K562 (cell line): ENCODE results near the gene OGN. TPM values are rescaled to one million over a fixed set of nuclear protein-coding genes. Genes with fewer than 3 reads are reported as not detected.

ENCODE experiments used
- ATAC-seq: fragments of 200-7000 bp; cut with Tn5 transposase; 3 replicates; pipeline ENCODE4 v1.9.1; 2020; ENCODE audit warnings: moderate library complexity
- BruUV-seq: library from RNA; stranded (reverse); fragments of 400-500 nt; replicated peaks from 2 replicates; lab custom pipeline; 2021; lab: Mats Ljungman, UMichigan
- CTCF ChIA-PET: fragments of 300-600 bp; formaldehyde crosslinking; extraction: SDS; loops from one replicate; lab custom pipeline; 2021; ENCODE audit warnings: low intra/inter-chr PET ratio; lab: Yijun Ruan, JAX
- POLR2A ChIA-PET: fragments of 300-600, 350-650 bp; sonication (Branson Sonifier 250); formaldehyde crosslinking; extraction: SDS; loops from one replicate; lab custom pipeline; 2021; ENCODE audit warnings: antibody characterized with exemption, inconsistent platforms; lab: Yijun Ruan, JAX
- DNase-seq, 4 experiments: peaks; one replicate each; pipeline versions ENCODE4 v3.0.0 to v3.0.0-alpha.2; 2011 to 2018; ENCODE audit warnings: low spot score in 3 of 4, mixed read lengths in 3 of 4; ENCODE audit errors: extremely low read depth in 1 of 4
- FAIRE-seq: peaks from 2 replicates; lab custom pipeline; 2011; peaks lifted over from hg19 to GRCh38; lab: Jason Lieb, UNC
- H2AFZ ChIP-seq: 2 replicates; pipeline ENCODE4 v1.6.0; 2011; ENCODE audit warnings: low read depth, low read length, control low read depth, inconsistent platforms
- H3K27ac ChIP-seq: fragments of 200-600 bp; 3 replicates; pipeline ENCODE4 v1.8.0; 2011; ENCODE audit warnings: low read depth, mild to moderate bottlenecking, control low read depth, inconsistent platforms, low read length, moderate library complexity, mixed read lengths; ENCODE audit errors: extremely low read depth
- H3K27me3 ChIP-seq, 2 experiments: fragments of 300-600 bp in 1 of 2; 2 replicates in 1 of 2; 3 replicates in 1 of 2; pipeline versions ENCODE4 v1.6.0 to v1.8.0; 2011; ENCODE audit warnings: inconsistent platforms in 2 of 2, low read length in 2 of 2, mild to moderate bottlenecking in 1 of 2, mixed read lengths in 1 of 2, moderate library complexity in 1 of 2; ENCODE audit not compliant: control insufficient read depth in 2 of 2, insufficient read depth in 2 of 2
- H3K36me3 ChIP-seq: fragments of 300-600 bp; 3 replicates; pipeline ENCODE4 v1.8.0; 2011; ENCODE audit warnings: mild to moderate bottlenecking, low read length, inconsistent platforms; ENCODE audit not compliant: control insufficient read depth, insufficient read depth
- H3K4me1 ChIP-seq, 2 experiments: fragments of 200-600 bp in 1 of 2; replicated peaks in 1 of 2; 2 replicates in 1 of 2; 3 replicates in 1 of 2; pipeline versions ENCODE4 v1.5.1 to v1.8.0; 2011; ENCODE audit warnings: inconsistent platforms in 2 of 2, low read length in 2 of 2, mild to moderate bottlenecking in 1 of 2, mixed read lengths in 1 of 2, moderate library complexity in 1 of 2; ENCODE audit not compliant: control insufficient read depth in 2 of 2, insufficient read depth in 2 of 2
- H3K4me2 ChIP-seq: 2 replicates; pipeline ENCODE4 v1.6.1; 2011; ENCODE audit warnings: low read length, control low read depth, inconsistent platforms, mixed read lengths; ENCODE audit not compliant: insufficient read depth
- H3K4me3 ChIP-seq: fragments of 200-600 bp; sonication (generic), shearing (Covaris generic); 2 replicates; pipeline ENCODE4 v1.5.1; 2016; ENCODE audit warnings: control low read depth, inconsistent platforms
- H3K79me2 ChIP-seq: fragments of 200-600 bp; 3 replicates; pipeline ENCODE4 v1.8.0; 2011; ENCODE audit warnings: low read length, inconsistent platforms; ENCODE audit not compliant: control insufficient read depth, insufficient read depth
- H3K9ac ChIP-seq, 2 experiments: 2 replicates each; pipeline versions ENCODE4 v1.6.0 to v1.6.1; 2011; ENCODE audit warnings: low read depth in 2 of 2, low read length in 2 of 2, control low read depth in 1 of 2, inconsistent platforms in 1 of 2, mild to moderate bottlenecking in 1 of 2, mixed read lengths in 1 of 2; ENCODE audit not compliant: insufficient read depth in 1 of 2
- H3K9me1 ChIP-seq: one replicate; pipeline ENCODE4 v1.6.0; 2011; ENCODE audit warnings: inconsistent platforms, mild to moderate bottlenecking, low read length, moderate library complexity; ENCODE audit not compliant: control insufficient read depth, insufficient read depth
- H3K9me3 ChIP-seq: replicated peaks from 2 replicates; pipeline ENCODE4 v1.5.1; 2011; ENCODE audit warnings: low read depth, low read length, inconsistent platforms; ENCODE audit not compliant: control insufficient read depth, insufficient read depth
- H4K20me1 ChIP-seq: replicated peaks from 2 replicates; pipeline ENCODE4 v1.6.1; 2011; ENCODE audit warnings: low read length, inconsistent platforms, mixed read lengths; ENCODE audit not compliant: control insufficient read depth, insufficient read depth
- HMG20A ChIP-seq: fragments of 450-650 bp; formaldehyde crosslinking; conservative IDR thresholded peaks from 2 replicates; pipeline ENCODE4 v1.4.0; 2020; ENCODE audit warnings: mild to moderate bottlenecking, mixed read lengths
- KDM5B ChIP-seq: fragments of 200-600 bp; sonication (generic); IDR thresholded peaks from 2 replicates; pipeline ENCODE4 v1.6.1; 2012; ENCODE audit warnings: low read depth, mild to moderate bottlenecking, moderate library complexity, low read length, control low read depth, inconsistent platforms; ENCODE audit not compliant: insufficient replicate concordance
- STAT6 ChIP-seq: sonication (generic); formaldehyde crosslinking; IDR thresholded peaks from 2 replicates; pipeline ENCODE4 v1.8.1; 2023; ENCODE audit warnings: mild to moderate bottlenecking, missing genetic modification reagents
- TRIM28 ChIP-seq: fragments of 450-650 bp; IDR thresholded peaks from 2 replicates; pipeline ENCODE4 v1.6.1; 2017
- ZNF280A ChIP-seq: fragments of 450-650 bp; IDR thresholded peaks from 2 replicates; pipeline ENCODE4 v1.6.1; 2018; ENCODE audit warnings: mild to moderate bottlenecking, low read depth; ENCODE audit not compliant: partially characterized antibody
- WGBS: fragments of 100-300 bp; shearing (Covaris generic); methylation state at CpG from one replicate; pipeline ENCODE4 v1.1.6; 2016; ENCODE audit warnings: low coverage, mixed read lengths; ENCODE audit not compliant: insufficient coverage; ENCODE audit errors: missing lambda C conversion rate; 5-methylcytosine and 5-hydroxymethylcytosine counted together
- in situ Hi-C: fragments of 300-500 bp; cut with MboI; formaldehyde crosslinking; loops from 4 replicates; pipeline ENCODE4 v1.15.0; 2018; ENCODE audit warnings: inconsistent platforms, mixed read lengths
- intact Hi-C: fragments of 100-400 bp; cut with micrococcal nuclease; formaldehyde crosslinking; loops from 2 replicates; pipeline ENCODE4 v1.14.2; 2022
- polyA plus RNA-seq, 8 experiments: library from polyadenylated mRNA; depleted of rRNA in 4 of 8; stranded (reverse) in 5 of 8; unstranded in 3 of 8; fragments of >200 nt; fragmentation: Nextera tagmentation in 2 of 8; fragmentation: Illumina TruSeq in 1 of 8; extraction: Ambion mirVana in 2 of 8; extraction: Trizol in 1 of 8; gene quantifications; 2 replicates each; pipeline versions ENCODE4 v1.2.1 to v1.2.3, GENCODE V29; 2011 to 2014; ENCODE audit warnings: inconsistent platforms in 1 of 8, missing spikeins in 1 of 8
- total RNA-seq, 7 experiments: library from RNA; depleted of rRNA in 6 of 7; stranded (reverse); fragments of >200 nt in 6 of 7; fragmentation: Illumina TruSeq in 2 of 7; extraction: Trizol in 2 of 7; gene quantifications; 2 replicates each; pipeline versions ENCODE4 v1.2.1 to v1.2.3, GENCODE V29; 2011 to 2021; ENCODE audit warnings: low replicate concordance in 1 of 7

OGN gene
- total and polyA plus RNA-seq, 9 of the 15 experiments (the other 6 are each of a cell fraction or from before 2014, with no cell fraction given): 0.07 to 0.17 TPM; not detected in 7

GRCh38 chr9:92377876-92378275 is 26.5 kb downstream of the OGN start (continued):
- TF ChIP-seq STAT6 (CRISPR knock-in tag) (no peak), KDM5B (no peak)

GRCh38 chr9:92373167-92373566 is 31.2 kb downstream of the OGN start:
- Histone ChIP-seq H3K27ac (no peak overlapping the region), H3K36me3 (no peaks in the 10 kb centered on the region), H3K4me3 (no peak overlapping the region), H3K4me2 (no peak overlapping the region), H3K27me3 (no peaks in the 10 kb centered on the region), H3K9me3 (no peaks in the 10 kb centered on the region; the same call in 1 of the 2 replicates), H3K79me2 (no peaks in the 10 kb centered on the region), H3K9ac (no peak overlapping the region), H3K9me1 (no peaks in the 10 kb centered on the region), H4K20me1 (no peaks in the 10 kb centered on the region)
- intact Hi-C loops: no loop called here
- POLR2A ChIA-PET: no interaction called here
- BruUV-seq: no TSS peak
- 74% methylated on average over 2 of the region's 2 CpGs for WGBS
- ATAC-seq: no peak
- DNase-seq: no peak
- CTCF ChIA-PET: no interaction called here
- in situ Hi-C loops: no loop called here
- FAIRE-seq: no peak
- TF ChIP-seq ZNF280A (peak; percentile 16), HMG20A (CRISPR knock-in tag) (no peak), TRIM28 (peak; percentile 69; the same call in 1 of the 2 replicates)
- TF ChIP-seq, all 486 proteins: peak for 2
- Histone ChIP-seq H3K4me1 (no peaks in the 10 kb centered on the region; a peak in 2 of 5 replicates), H2AFZ (no peak overlapping the region)
